GM18858 (cell line): ENCODE data around the gene KLHL3.

Source experiments
- ATAC-seq: cut with Tn5 transposase; IDR thresholded peaks from one replicate; pipeline ENCODE4 v1.9.1; 2021; ENCODE audit not compliant: unreplicated experiment

KLHL3 gene

DNA sequence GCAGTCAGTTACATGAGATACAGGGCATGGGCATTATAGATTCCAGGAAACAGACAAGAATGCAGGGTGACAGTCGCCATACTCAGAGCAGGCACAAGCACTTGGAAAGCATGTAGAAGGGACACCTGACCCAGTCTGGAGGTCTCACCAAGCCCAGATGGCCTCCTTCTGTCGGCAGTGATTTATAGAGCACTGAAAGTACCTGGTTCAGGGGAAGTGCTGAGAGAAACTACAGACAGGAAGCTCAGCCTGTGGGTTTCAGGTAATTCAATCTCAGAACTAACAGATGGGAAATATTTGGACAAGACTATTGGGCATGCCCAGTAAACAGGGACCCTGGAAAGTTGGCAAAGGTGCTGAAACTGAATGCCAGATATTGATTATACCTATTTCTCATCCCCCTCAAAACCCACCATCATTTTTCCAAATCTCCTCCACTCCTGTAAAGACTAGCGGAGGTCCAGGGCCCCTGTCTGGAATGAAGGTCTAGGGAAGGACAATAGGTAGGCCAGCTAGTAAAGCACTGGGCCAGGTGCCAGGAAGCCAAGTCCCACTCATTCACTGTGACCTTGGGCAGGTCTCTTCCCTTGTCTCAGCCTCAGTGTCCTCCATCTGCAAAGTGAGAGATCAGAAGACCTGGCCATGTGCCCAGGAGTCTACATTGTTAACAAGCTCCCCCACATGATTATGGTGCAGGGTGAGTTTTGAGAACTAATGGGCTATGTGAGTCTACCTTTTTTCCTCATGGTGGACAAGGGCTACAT, 26.9 kb downstream of the KLHL3 start:
- no peak for ATAC-seq

DNA sequence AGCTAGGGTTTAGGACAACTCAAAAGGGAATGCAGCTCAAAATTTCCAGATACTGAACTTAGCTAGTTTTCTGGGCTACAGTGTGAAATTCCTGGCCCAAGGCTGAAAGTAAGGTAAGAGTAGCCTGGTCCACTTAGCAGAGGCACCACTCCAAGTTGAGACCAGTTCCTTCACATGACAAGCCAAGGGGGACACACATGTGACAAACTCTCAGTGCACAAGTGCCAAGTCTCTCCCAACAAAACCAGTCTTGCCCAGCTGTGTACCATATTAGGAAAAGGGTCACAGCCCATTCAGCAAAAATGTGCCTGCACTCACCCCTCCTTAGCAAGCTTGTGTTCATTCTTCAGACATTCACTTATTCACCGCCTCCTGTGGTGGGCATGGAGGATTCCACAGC, 27.8 kb downstream of the KLHL3 start:
- ATAC-seq: no peak

DNA sequence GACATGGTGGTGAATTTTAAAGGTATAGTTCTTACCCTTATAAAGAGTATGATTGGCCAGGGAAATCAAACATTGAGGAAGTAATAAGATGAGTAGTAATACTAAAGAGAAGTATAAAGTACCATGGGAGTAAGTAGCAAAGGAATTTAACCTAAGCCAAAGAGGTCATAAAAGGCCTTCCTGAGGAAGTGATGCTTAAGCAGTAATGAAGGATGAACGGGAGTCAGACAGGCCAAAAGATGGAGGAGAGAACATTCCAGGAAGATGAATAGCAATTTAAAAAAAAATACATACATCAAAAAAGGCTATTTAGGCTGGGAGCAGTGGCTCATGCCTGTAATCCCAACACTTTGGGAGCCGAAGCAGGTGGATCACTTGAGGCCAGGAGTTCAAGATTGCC, 29.0 kb downstream of the KLHL3 start:
- no peak for ATAC-seq

DNA sequence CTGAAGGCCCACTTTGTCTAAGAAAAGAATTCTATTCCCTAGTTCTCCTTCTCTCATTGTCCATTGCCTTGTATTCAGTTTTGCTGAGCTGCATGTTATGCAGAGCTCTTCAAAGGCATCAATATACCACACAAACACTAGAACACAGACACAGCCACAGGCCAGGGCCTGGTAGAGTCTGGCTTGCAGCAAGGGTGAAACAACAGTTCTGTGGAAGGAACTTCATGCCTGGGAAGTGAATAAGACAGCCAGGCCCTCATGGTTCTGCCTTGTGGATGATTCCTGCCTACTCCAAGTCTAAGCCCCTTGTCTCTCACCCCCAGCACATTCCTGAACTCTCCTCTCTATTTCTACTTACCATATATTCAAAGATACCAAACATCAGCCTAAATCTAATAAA, 30.8 kb downstream of the KLHL3 start:
- no peak for ATAC-seq

DNA sequence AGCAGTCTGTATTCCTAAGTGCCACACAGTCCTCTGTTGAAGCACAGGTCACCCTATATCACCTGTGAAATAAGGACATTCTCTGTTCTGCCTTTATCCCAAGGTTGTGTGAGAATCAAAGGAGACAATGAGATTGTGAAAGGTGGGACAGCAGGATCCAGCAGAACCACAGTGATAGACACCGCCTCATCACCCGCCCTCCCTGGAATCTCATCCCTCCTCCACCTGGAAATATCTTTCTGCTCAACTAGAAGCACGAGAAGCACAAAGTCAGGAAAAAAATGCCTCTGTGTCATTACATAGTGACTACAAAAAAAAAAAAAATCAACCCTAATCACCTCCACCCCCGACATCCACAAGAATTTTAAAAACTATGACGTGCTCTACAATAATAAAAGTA, 32.3 kb downstream of the KLHL3 start:
- ATAC-seq: no peak

DNA sequence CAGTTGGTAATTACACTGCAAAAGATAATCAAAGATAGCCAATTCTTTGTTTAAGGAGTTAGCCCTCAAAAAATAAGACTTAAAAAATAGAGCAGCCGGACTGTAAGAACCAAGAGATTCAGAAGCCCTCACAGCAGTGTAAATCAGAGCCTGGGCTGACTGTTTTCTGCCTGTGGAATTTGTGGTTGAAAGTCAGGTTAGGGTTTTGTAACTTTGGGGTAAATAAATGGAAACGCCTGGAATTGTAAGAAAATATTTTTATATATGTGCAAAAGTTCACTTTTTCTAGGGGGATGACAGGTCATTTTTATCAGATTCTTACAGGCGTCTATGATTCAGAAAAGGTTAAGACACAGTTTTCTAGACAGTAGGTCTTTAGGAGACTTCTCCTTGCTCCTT, 35.6 kb downstream of the KLHL3 start:
- no peak for ATAC-seq

DNA sequence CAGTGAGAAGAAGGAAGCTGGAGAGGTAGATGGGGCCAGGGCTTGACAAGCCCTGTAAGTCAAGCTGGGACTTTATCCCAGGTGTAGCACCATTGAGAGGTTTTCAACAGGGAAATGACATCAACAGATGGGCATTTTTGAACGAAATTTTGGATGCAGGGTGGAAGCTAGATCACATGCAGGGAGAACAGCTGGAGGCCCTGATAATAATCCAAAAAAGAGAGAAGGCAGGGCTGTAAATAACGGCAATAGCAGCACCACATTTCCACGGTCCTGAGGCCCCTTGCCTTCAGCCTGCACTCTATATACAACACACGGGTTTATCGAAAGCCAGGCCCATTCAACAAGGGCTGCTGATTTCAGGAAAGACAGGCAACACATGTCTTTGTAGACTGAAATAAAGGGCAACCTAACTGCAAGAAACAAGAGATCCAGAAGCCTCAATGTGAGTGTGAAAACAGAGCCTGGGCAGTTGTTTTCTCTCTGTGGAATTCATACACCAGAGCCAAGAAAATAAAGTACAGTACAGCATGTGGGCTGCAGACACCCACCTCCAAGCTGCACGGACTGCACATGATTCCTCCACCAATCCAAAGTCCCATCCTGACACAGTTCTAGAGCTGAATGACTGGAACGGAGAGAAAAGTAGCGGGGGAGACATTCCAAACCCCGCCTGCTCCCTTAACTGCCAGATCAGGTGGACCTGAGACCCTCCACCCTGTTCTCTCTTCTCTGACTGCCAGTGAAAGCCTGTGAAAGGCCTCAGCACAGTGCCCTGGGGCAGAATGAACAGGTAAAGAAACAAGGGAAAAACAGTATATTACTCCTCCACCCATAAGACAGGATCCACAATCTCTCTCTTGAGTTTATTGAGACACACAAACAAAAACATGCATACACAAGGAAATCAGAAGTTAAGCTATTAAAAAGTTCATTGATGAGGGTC, 36.3 kb downstream of the KLHL3 start:
- no peak for ATAC-seq

DNA sequence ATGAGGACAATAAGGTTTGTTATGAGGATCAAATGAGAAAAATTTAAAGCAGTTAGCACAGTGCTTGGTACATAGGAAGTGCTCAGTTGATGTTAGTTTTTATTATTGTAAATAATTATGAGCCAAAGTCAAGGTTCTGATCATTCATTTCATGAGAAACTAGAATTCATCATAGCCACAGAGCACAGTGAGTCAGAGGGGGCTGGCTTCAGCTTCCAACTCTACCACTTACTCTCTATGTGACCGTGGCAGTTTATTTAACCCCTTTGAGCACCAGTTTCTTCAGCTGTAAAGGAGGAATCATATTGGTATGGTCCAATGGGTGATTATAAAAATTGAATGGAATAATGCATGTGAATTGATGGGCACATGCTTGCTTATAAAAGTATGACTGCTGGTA, 39.4 kb downstream of the KLHL3 start:
- no peak for ATAC-seq

DNA sequence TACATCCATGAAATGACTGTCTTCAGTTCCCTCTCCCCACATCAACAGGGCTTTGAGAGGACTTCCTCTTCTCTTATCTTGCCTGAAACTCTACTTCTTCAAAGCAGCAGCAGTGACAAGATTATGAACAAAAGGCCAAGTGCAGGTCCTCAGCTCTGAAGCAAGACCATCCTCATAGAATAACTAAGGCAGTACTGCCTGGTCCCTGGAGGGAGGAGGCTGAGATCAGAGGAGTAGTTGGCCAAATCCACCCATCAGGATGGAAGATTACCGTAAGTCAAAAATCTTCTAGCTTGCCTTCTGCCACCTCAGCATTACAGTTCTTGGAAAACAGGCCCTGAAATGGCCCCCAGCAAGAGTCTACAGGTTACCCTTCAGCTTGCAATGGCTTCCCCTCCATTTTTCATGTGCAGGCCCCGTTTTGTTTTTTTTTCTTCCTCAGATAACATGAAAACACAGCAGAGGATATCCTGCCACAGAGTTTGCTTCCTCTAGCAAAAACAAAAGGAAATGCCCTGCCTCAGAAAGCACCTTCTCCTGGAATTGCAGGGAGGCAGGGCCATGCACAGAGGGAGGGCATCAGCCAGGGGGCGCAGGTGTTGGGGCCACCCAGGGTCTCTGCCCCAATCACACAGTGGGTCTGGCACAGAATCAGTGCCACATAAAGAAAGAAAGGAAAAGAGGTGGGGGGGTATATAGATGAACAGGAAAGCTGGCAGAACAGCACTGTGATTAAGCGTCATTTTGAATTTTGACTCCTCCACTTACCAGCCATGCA, 40.0 kb downstream of the KLHL3 start:
- no peak for ATAC-seq

DNA sequence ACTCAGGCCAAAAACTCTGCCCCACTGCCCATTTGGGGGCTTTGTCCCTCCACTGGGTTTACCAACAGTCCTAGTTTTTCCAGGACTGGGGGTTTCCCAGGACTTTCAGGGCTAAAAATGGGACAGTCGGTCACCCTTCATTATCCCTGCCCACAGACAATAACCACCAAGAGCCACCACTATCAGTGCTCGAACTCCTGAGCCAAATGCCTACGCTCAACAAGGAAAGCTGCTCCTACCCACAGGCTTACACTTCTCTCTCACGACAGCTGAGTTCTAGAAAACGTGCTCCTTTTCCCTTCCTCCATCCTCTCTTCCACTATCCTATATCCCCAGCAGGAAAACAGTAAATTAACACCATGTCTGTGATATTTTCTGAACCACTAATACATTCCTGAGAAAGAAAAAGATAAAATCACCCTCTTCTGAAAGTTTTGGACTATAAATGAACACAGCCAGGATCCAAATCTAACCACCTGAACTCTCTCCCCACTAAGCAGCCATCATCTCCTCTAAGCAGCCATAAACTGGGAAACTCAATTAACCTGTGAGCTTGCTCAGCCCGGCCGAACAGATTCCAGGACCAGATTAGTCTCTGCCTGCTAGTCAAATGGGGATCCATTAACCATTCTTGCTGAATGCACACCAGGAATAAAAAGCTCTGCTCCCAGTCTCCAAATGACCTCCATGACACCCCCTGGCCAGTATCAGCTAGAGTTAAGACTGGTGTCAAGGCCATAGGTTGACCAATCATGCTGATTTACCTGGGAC, 41.8 kb downstream of the KLHL3 start:
- no peak for ATAC-seq

DNA sequence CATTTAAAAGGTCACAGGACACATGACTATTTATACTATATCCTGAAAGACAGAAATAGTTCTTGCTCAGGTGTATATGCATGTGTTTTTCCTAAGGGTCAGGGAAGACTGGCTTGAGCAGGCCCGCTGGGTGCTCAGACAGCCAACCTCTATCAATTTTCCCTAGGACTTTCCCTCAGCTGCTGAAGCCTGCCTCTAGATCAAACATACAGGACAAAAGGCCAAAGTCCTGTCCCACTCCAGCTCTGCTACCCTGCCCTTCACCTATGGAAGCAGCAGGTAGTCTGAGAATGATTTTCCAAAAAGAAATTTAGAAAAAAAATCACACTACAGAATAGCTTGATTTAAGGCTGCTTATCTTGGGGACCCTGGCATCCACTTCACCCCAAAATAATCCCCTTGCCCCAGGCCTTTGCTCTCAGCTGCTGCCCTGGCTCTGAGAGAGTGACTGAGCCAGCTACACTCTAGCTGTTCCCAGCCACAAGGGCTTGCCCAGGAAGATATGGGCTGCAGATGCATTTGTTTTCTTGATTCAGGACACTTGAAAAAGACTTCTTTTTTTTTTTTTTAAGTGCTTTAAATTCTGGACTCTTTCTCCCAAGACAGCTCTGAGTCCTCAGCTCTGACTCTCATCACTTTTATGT, 42.5 kb downstream of the KLHL3 start:
- no peak for ATAC-seq

DNA sequence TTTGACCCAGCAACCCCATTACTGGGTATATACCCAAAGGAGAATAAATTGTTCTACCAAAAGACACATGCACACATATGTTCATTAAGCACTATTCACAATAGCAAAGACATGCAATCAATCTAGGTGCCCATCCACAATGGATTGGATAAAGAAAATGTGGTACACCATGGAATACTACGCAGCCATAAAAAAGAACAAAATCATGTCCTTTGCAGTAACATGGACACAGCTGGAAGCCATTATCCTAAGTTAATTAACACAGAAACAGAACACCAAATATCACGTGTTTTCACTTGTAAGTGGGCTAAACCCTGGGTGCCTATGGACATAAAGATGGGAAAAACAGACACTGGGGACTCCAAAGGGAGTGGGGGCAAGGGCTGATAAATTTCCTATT, 46.6 kb downstream of the KLHL3 start:
- ATAC-seq: no peak

DNA sequence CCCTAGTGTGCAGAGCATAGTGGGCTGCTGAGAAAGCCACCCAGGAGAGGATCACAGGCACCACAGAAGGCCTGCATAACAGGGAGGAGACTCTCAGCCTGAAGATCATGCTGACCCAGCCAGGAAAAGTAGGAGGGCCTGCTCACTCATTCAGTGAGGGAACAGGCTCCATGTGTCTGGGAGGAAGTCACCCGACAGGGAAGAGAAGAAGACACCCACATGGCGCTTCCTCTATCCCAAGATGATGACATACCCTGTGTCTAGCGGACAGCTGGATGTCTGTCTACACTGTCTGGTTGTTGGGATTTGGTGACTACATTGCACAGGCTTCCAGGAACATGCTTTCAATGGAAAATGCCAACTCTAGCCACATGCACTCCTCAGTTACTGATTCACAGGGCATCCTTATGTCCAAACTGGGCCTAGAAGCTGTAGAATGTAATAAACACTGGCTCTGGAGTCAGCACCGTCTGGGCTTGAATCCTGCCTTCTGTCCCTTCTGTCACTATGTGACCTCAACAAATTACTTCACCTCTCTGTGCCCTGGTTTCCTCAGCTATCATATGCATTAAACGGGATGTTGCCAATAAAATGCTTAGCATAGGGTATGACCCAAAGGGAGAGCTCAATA, 47.6 kb downstream of the KLHL3 start:
- no peak for ATAC-seq

DNA sequence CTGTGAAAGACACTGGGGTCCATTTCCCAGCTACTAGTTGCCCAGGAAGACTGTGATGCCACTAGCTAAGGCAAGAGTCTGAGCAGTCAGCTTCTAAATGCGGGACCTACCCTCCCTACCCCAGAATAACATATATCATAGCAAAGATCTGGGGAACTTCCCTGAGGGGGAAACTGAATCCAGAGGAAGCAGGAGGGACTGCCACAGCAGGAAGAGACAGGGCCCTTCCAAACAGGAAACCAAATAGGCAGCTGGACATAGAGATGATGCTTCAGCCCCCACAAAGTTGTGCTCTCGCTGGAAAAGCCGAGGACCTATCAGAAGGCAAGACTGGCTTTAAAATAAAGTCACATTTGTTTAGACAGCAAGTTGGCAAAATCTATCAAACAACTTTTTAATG, 51.1 kb downstream of the KLHL3 start:
- no peak for ATAC-seq

DNA sequence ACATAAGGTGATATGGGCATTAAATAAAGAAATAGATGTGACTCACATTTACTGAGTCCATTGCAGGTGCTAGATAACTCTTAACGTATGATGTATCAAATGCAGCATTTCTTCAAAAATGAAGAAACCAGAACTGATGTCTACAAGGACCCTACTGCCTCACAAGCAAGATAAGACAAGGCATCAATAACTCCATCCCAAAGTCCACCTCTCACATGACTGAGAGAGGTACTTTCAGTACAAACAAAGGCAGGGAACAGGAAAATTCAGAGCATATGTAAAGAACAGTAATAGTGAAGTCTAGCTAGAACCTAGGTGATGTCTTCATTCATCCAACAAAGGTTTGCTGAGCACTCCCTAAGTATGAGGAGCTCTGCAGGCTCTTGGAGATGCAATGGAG, 54.7 kb downstream of the KLHL3 start:
- no peak for ATAC-seq

DNA sequence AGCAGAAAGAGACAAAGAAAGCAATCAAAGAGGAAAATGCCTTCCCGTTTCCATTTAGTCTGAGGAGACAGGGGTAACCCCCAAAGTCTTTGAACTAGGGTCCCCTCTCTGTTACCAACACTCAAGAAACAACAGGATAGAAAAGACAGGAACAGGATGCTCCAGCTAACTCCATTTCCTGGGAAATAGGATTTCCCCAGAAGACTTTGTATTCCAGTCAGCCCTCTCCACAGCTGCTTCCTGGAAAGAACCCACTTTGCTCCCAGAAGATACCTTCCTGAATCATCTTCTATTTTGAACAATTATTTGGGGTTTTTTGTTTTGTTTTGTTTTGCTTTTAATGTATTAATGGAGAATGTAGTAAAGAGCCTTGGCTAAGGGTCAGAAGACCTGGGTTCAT, 56.0 kb downstream of the KLHL3 start:
- no peak for ATAC-seq

DNA sequence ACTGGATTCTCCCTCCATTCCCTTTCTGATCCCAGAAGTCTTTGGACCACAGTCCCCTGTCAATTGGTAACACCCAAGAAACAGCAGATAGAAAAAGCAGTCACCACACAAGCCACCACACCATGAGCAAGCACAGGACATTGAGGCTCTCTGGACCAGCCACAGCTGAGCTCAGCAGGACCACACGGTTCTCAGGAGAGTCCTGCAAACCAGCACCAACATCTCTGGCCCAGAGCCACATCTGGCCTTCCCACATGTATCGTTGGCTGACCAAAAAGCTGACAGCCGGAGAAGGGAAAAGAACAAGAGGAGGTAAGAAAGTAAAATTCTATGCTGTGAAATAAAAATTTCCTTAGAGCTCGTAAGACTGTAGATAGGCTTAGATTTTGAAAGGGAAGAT, 56.7 kb downstream of the KLHL3 start:
- no peak for ATAC-seq

DNA sequence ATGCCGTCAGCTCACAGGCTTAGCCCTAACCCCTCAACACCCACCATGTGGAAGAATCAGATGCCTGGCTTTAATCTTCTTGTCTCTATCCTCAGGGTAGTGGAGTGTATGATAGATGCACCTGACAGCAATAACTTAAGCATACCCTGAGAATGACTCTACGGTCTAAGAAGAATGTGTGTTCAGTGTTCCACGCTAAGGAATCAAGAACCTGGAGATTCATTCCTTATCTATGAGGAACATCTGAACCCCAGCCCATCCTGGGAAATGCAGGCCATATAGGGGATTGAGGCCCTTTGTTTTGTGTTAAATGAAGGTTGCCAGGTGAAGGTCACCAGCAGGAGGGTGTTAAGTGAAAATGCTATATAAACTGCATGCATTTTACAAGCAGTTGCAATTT, 63.0 kb downstream of the KLHL3 start:
- no peak for ATAC-seq

DNA sequence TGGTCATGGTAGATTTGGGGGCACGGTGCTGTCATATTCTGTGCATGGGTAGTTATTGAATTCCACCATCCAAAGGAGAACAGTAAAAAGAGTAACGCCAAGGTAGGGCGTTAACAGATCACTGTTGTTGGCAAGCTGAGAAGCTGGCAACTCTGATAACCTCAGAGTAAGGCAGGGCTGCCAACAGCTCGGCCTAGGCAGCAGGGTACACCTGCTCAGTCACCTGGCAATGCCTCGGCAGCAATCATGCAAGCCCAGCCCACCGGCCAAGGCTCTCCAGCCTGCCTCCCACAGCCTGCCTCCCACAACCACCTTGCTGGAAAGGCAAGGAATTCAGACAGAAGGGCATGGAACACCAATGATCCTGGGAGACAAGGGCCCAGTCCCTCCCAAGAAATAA, 63.9 kb downstream of the KLHL3 start:
- no peak for ATAC-seq

DNA sequence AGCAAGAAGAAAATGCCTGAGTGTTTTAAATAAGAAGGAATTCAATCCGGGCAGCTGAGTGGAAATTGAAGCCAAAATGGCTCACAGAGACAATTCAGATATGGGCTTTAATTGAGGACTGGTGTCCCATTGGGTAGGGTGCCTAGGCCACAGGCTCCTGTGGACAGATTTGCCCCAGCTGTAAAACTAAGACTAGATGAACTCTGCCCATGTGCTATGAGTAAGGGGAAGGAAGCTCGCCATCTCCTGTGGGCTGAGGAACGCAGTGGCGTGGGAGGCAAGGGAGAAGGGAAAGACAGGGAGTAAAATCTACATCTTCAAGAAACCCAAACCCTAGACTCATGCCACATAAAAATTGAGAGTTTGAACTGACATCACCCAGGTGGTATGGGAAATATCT, 66.1 kb downstream of the KLHL3 start:
- no peak for ATAC-seq
